NCI-H524 treated with DMSO at 0.1 percent for 48 hours (cell line): ENCODE data around the gene HNRNPAB.
"Not testable (repeated sequence)": the region's sequence is repeated elsewhere in the genome, so short reads cannot be mapped to it uniquely, and the experiment has no call there.

ENCODE experiments used
- DNase-seq: peaks from one replicate; lab custom pipeline; 2025; lab: John Stamatoyannopoulos, UW

Gene HNRNPAB

DNA sequence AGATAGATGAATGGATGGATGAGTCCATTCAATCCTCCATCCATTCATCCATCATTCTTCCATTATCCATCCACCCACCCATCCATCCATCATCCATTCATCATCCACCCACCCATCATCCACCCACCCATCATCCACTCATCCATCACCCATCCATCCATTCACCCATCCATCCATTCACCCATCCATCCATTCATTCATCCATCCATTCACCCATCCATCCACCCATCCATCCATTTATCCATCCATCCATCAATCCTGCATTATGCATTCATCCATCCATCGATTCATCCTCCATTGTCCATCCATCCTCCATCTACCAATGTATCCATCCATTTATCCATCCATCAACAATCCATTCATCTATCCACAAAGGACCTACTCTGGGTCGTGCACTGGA lies 41.1 kb downstream of the HNRNPAB start:
- DNase-seq: no peak

DNA sequence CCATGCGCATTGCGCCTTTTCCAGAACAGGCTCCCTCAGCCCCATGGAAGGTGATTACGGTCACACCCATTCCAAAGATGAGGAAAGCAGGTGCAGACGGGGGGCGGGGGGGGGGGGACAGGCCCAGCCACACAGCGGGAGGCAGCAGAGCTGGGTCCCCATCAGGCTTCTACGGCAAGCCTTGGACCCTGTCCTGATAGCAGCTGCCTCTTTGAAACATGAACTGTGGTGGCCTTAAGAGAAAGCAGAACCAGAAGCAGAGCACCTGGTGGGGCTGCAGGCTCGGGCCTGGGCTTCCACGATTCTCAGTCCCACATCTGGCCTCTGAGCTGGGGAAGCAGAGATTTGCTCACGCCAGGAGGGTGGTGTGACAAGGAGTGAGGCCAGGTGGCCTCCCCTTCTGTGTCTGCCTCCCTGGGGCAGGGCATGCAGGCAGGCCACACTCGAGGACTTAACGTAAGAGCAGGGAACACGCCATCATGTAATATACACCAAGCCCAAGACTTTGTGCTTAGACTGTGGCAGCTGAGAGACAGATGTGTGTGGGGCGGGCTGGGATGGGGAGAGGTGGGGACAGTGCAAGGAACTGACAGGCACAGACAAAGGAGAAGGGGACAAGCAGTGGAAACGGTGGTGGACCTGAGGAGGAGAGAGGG lies 42.4 kb downstream of the HNRNPAB start:
- peak; percentile 31 for DNase-seq

DNA sequence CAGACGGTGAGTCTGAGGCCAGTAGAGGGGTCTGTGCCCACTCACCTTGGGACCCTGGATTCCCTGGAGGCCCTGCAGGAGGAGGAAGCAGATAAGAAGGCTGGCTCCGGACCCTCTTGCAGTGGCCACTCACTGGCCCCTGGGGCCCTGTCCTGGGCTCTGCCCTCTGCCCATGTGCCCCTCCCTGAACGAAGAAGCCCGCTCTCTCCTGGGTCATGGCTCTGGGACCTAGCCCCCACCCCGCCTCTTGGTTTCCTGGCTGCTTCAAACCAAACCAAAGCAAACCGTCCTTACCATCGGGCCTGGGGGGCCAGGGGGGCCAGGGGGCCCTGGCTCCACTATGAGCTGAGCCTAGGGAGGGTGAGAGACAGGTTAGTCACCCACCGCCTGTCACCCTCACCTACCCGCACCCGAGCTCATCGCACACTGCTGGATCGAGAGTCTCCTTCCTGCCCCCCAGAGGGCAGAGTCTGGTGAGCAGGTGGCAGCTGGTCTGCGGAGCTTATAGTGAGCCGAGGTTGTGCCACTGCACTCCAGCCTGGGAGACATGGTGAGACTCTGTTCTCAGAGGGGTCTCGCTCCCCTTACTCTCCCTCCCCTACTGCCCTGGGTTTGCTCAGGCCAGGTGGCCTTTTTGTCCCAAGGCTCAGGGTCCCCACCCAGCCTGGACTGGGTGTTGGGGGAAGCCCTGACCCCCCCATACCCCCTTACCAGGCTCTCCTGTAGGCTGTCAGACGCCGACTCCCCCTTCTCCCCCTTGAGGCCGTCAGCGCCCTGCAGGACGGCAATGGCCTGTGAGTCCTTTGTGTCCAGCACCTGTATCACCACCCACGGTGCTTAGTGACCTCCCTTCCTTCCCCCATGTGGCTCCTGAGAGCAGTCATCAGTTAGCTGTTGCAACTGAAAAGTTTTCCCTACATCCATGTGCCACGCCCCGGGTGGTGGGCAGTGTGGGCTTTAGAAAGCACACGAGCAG lies 43.4 kb downstream of the HNRNPAB start:
- no peak for DNase-seq

DNA sequence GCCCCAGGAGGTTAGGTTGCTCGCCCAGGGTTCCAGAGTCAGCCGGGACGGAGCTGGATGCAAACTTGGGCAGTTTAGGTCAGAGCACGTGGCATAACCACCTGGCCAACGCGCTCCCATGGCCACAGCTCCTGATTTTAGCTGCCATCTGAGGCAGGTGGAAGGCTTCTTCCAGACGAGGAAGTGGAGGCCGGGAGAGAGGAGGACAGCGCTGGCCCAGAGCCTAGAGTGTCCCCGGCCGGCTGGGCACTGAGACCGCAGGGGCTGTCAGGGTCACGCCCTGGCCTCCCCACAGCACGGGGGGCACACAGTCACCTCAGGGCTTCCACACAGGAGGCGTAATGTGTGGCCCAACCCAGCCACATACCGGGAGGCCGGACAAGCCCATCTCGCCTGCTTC lies 44.4 kb downstream of the HNRNPAB start:
- DNase-seq: no peak

DNA sequence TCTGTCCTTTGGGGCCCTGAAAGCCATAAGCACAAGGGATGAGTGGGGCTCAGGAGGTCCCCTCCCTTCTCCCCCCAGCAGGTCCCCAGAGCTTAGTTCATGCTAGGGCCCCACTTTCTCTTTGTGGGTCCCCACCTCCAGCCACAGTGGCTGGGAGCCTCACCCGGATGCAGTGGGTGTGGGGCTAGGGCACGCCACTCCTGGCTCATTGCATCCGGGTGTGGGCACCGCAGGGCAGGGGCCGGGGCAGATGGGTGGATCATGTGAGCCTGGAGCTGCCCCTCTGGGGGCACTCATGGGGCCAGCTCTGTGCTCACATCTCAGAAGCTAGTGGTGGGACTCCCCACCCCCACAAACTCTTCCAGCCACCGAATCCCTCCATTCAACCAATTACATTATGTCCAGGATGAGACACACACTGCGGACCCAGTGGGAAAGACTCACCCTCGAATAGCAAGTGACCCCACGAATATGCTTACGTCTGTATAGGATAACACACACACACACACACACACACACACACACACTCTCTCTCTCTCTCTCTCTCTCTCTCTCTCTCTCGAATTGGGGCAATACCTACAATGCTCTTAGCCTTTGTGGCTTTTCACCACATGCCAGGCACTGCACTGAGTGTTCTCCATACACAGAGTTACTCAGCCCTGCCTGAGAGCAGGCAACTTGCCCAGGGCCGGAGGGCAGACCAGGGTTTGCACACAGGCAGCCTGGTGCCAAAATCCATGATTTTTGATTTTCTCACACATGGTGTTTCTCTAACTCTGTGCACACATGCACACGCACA lies 45.1 kb downstream of the HNRNPAB start:
- no peak for DNase-seq

DNA sequence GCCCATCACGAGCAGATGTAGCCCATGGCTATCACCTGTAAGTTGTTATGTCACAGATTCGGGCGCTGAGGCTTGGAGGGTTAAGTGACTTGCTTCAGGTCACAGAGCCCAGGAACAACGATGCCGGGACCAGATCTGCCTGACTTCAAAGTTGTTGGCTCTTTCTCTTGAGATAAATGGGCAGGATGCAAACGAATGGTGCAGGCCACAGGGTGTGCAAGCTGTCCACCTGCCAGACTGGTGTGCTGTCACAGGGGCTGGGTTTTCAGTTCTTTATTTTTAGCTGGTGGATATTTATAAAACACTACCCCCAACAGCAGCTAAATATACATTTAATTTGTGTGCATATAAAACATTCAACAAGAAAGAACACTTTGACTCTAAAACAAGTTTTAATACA lies 45.9 kb downstream of the HNRNPAB start:
- no peak for DNase-seq

DNA sequence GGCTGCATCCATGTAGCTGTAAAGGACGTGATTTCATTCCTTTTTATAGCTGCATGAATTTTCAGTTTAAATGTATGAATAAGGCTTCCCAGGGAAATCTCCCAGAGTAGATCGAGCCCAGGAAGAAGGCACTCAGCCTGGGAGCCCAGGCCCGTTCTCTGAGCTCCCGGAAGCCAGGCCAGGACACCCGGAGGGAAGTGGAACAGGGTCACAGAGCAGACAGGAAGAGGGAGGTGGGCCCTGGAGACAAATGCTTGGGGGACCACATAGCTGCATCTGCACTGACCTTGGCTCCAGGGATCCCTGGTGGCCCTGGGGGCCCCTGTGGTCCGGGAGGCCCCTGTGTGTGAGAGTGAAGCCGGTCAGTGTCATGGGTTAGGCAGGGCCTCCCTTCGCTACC lies 47.9 kb downstream of the HNRNPAB start:
- no peak for DNase-seq

DNA sequence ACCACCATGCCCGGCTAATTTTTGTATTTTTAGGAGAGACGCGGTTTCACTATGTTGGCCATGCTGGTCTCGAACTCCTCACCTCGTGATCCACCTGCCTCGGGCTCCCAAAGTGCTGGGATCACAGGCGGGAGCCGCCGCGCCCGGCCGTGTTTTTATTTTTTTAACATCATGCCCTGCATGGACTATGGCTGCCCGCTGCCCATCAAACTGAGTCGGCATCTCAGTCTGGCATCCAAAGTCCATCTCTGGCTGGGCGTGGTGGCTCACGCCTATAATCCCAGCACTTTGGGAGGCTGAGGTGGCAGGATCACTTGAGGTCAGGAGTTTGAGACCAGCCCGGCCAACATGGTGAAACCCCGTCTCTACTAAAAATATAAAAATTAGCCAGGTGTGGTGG lies 49.3 kb downstream of the HNRNPAB start:
- DNase-seq: not testable (repeated sequence)

DNA sequence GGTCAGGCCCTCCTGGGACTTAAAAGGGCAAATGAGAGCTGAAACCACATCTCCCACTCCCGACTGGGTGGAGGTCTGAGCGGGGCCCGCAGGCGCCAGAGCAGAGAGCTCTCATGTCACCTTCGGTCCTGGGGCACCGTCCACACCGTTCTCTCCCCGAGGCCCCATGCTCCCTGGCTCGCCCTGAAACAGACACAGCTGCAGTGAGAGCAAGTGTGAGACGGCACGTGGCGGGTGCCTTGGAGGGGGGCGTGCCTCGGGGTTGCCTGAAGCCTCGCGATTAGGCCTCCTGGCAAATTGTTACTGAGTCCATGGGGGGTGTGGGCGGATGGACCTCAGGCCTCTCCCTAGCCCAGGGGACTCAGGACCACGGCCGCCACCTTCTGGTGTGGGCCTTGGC lies 52.4 kb downstream of the HNRNPAB start:
- DNase-seq: no peak

DNA sequence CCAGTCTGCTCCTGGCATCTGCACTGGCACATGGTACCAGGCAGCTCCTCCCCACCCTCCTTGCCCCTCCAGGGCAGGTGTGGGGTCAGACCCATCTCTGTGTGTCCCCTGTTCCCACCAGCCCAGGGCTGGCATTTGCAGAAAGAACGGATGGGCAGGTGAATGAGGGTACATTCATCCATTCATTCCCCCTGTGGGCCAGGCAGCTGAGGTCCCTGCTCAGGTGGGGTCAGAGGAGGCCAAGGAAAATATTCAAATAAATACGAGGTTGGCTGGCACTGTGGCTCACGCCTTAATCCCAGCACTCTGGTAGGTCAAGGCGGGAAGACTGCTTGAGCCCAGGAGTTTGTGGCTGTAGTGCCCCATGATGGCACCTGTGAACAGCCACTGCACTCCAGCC lies 53.3 kb downstream of the HNRNPAB start:
- no peak for DNase-seq

DNA sequence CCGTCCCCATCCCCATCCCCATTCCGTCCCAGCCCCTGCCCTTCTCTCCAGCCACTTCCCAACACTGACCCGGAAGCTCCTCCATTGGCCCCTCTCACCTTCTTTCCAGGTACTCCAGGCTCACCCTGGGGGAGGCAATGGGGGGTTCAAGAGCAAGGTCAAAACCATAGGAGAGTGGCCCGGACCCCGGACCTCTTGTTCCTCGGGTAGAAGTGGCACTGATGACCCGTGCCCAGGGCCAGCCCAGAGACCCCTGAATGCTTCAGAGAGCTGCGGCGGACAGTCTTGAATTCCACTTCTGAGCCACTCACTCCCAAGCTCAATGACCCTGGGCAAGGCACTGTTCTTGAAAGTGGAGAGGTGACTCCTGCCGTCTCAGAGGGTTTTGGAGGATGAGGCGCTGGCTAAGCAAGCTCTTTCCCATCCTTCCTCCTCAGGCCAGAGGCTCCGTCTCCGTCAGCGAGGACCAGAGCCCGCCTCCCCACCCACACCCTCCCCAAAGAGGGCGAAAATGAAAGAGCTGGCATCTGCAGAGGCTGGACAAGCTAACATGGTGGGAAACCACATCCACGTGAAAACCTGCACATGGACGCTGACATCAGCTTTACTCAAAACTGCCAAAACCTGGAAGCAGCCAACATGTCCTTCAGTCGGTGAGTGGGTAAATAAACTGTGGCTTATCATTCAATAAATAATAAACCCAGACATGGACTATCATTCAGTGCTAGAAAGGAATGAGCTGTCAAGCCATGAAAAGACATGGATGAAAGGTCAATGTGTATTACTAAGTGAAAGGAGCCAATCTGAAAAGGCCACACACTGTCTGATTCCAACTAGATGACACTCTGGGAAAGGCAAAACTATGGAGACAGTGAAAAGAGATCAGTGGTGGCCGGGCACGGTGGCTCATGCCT lies 55.5 kb downstream of the HNRNPAB start:
- no peak for DNase-seq
